ENCODE data around the gene CNPY4.

CNPY4 gene

DNA sequence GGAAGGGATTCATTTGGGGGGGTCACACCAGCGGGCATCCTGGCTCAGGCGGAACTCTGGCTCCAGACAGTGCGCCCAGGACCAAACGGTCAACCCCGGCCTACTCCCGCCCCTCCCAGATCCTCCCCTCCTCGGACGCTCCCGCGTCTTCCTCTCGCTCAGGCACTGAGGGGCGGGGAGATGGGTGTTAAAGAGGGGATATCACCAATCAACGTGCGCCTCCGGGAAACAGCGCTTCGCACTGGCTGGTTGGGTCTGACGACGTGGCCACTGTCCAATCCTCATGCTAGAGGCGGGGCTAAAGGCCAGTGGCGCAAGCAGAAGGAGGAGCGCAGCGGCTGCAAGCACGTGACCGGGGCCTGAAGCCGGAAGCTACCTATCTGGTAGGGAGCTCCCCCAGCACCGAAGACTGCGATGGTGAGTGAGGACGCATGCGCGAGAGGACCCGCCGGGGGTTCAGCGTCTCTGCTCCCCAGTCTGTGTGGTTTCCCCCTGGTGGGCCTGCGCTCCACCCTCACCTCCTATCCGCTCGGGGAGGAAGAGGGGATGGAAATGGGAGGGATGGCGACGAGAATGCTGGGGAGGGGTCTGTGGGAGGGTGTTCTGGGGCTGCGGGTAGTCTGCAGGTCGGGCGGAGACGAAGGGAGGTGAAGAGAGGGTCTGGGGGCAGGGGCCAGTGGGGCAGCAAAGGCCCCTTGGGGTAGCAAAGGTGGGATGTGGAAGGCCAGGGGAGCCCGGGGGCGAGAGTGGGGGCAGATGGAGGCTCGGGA is 29.3 kb downstream of the CNPY4 start, which contains the start of gene LAMTOR4:
LAMTOR4 (plus strand) TSS at position 360 of the 770 bp plus-strand sequence; CDS start at position 415, 55 bp downstream.
- TF ChIP-seq, protein P1, sequence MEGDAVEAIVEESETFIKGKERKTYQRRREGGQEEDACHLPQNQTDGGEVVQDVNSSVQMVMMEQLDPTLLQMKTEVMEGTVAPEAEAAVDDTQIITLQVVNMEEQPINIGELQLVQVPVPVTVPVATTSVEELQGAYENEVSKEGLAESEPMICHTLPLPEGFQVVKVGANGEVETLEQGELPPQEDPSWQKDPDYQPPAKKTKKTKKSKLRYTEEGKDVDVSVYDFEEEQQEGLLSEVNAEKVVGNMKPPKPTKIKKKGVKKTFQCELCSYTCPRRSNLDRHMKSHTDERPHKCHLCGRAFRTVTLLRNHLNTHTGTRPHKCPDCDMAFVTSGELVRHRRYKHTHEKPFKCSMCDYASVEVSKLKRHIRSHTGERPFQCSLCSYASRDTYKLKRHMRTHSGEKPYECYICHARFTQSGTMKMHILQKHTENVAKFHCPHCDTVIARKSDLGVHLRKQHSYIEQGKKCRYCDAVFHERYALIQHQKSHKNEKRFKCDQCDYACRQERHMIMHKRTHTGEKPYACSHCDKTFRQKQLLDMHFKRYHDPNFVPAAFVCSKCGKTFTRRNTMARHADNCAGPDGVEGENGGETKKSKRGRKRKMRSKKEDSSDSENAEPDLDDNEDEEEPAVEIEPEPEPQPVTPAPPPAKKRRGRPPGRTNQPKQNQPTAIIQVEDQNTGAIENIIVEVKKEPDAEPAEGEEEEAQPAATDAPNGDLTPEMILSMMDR (IDR thresholded peaks at IDR 0.05): no peak

DNA sequence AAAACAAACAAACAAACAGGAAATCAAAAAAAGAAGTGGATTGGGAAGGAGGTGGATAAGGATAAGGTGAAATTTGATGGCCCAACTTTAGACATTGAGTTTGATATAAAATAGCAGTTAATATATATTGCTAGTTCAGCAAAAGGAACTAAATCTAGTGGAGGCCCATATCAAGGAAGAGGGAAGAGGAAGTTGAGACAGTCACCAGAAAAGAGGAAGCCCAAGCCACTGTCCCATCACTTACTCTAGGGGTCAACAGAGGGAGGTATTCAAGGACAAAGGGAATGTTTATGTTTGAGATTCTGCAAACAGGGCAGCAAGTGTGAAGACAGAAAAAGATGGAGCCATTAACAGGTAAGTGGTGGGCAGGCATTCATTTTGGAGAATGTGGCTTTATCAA is 33.0 kb downstream of the CNPY4 start:
- TF ChIP-seq, protein P1 (IDR thresholded peaks at IDR 0.05): no peak

DNA sequence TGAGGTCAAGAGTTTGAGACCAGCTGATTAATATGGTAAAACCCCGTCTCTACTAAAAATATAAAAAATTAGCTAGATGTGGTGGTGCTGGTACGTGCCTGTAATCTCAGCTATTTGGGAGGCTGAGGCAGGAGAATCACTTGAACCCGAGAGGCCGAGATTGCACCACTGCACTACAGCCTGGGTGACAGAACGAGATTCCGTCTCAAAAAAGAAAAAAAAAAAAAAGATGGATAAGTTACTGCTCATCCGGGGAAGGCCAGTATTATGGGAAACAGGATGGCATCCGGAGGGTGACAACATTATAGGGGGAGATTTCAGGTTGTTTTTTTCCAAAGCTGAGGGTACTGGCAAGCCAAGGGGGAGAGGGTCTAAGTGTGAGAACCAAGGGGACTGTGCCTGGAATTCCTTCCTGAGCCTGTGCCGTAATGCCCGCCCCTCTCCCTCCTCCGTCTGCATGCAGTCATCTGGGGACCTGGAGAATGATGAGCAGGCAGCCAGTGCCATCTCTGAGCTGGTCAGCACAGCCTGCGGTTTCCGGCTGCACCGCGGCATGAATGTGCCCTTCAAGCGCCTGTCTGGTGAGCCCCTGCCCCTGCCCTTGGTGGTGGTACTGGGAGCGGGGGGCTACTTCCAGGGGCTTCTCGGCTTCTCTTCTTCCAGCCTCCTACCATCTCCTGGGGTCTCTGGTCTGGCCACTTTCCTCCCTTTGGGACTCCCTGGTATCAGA is 33.7 kb downstream of the CNPY4 start:
- TF ChIP-seq, protein P1 (IDR thresholded peaks at IDR 0.05): no peak

DNA sequence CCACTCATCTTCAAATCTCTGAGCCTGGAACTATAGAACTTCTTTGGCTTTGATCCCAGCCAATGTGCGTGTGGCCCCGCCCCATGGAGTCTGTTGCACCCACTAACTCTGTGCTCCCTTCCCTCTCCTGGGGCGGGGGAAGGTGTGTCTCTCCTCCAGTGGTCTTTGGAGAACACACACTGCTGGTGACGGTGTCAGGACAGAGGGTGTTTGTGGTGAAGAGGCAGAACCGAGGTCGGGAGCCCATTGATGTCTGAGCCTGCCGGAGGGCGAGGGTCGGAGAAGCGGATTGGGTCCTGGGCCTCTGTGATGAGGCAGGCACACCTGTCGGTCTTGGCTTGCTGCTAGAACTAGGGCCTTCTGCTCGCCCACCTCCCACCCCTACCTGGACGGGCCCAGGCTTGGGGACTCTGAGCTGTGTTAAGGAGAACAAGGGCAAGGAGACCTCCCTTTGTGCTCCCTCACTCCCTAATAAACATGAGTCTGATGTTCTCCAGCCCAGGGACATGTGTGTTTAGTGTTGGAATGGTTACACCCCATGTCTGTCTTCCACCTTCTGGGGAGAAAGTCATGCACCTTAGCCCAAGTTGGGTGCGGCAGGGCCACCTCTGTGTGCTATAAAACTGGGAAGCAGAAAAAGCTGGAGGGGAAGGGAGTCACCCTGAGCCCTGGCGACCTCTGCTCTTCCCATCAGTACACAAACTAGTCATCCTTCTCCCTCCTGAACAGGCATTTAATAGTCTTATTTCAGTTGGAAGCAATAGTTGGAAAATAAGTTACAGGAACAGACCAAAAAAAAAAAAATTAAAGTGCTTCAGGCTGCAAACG is 34.5 kb downstream of the CNPY4 start:
- TF ChIP-seq, protein P1 (IDR thresholded peaks at IDR 0.05): no peak

DNA sequence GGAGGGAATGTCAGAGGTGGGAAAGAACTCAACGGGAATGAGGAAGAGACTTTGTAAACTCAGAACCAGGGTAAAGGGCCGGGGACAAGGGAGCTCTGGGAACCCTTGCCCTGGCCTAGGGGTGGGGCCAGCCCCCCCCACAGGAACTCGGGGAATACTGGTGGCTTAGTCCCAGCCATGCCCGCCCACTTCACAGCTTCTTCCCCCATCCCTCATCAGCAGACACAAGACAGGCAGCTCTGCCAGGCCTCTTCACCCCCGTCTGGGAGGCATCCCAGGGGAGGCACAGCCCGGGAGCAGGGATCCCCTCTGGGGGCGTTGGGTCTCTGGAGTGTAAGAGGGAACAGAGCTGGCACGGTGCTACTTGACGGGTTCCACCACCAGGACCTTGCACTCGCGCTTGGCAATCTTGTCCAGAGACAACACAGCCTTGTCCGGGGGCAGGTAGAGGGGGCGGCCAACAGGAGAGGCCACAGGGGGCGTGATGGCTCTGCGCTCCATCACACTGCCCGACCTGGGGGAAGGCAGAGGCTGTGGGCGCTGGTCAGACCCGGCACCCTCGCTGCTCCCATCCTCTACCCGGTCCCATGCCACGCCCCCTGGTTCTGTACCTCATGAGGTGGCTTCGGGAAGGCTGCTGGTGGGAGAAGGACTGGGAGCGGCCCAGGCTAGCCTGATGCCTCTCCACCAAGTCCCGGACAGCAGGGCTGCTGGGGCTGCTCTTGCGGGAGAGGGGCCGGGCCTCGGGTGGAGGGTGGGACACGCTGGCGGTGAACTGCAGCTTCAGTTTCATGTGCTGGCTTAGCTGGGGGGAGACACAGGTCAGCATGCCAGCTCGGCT is 35.4 kb downstream of the CNPY4 start:
- TF ChIP-seq, protein P1 (IDR thresholded peaks at IDR 0.05): no peak

DNA sequence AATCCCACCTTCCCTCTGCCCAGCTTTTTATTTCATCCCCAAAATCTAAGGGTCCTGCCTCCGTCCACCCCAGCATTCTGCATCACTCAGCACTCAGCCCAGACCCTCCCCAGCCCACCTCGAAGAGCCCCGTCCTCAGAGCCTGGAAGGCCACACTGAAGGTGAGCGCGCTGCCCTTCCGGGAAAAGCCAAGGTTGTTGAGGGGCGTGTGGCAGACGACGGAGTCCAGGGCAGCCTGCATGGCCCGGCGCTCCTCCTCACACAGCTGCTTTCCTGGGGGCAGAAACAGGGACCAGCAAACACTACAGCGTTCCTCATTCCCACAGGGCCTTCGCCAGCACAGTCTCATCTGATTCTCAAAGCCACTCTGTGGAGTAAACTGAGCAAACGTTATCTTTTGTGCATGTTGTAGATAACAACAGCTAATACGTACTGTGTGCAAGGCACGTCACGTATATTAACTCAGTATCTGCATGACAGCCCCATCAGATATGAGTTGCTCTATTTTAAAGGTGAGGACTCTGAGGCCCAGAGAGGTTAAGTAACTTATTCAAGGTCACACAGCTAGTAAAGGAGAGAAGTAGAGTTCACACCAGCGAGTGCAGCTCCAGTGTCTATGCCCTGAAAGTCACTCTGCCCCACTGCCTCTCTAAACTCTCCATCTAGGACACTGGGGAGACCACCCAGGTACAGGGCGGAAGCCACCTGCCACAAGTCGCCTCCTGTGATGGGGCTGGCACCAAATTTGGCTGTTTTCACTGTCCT is 36.3 kb downstream of the CNPY4 start:
- TF ChIP-seq, protein P1 (IDR thresholded peaks at IDR 0.05): no peak

Measured in LNCAP (cell line).